H1 (cell line): ENCODE measurements around the gene RALGAPA1. TPM values are rescaled to one million over a fixed set of nuclear protein-coding genes. Genes with fewer than 3 reads are reported as not detected.

Experiments
- CTCF ChIA-PET: fragments of 300-600 bp; sonication (Branson Sonifier 250); formaldehyde crosslinking; loops from one replicate; lab custom pipeline; 2021; ENCODE audit not compliant: partially characterized antibody; lab: Charles Lee
- POLR2A ChIA-PET: fragments of 300-600 bp; sonication (Branson Sonifier 250); formaldehyde crosslinking; loops from one replicate; lab custom pipeline; 2021; ENCODE audit warnings: inconsistent platforms; ENCODE audit not compliant: partially characterized antibody; lab: Charles Lee
- DNase-seq, 2 experiments: peaks; one replicate each; pipeline versions ENCODE4 v3.0.0 to v3.0.0-alpha.2; 2010 to 2022; ENCODE audit warnings: low spot score in 2 of 2, low read depth in 1 of 2, mixed read lengths in 1 of 2
- FAIRE-seq: peaks from 2 replicates; lab custom pipeline; 2011; peaks lifted over from hg19 to GRCh38; lab: Jason Lieb, UNC
- H2AFZ ChIP-seq: 2 replicates; pipeline ENCODE4 v1.8.1; 2012; ENCODE audit warnings: low read length, inconsistent platforms
- H2AK5ac ChIP-seq: 2 replicates; pipeline ENCODE4 v1.6.1; 2013; ENCODE audit warnings: low read depth, low read length
- H2BK120ac ChIP-seq: replicated peaks from 2 replicates; pipeline ENCODE3; 2013; ENCODE audit warnings: low read depth, low read length, inconsistent platforms
- H2BK12ac ChIP-seq: 2 replicates; pipeline ENCODE4 v1.6.1; 2013; ENCODE audit warnings: low read depth, low read length
- H2BK15ac ChIP-seq: 2 replicates; pipeline ENCODE4 v1.6.1; 2013; ENCODE audit warnings: low read length
- H2BK20ac ChIP-seq: 2 replicates; pipeline ENCODE4 v1.6.1; 2013; ENCODE audit warnings: low read length
- H2BK5ac ChIP-seq: 2 replicates; pipeline ENCODE4 v1.6.1; 2013; ENCODE audit warnings: low read depth, low read length
- H3K14ac ChIP-seq: 2 replicates; pipeline ENCODE4 v1.6.1; 2013; ENCODE audit warnings: inconsistent platforms; ENCODE audit not compliant: insufficient read length
- H3K18ac ChIP-seq: 2 replicates; pipeline ENCODE4 v1.6.1; 2013; ENCODE audit warnings: low read length; ENCODE audit errors: extremely low read depth
- H3K23ac ChIP-seq: 2 replicates; pipeline ENCODE4 v1.6.1; 2013; ENCODE audit warnings: inconsistent platforms; ENCODE audit not compliant: insufficient read length
- H3K23me2 ChIP-seq: 2 replicates; pipeline ENCODE4 v1.6.1; 2013; ENCODE audit warnings: low read depth, low read length
- H3K27ac ChIP-seq: 2 replicates; pipeline ENCODE4 v1.6.1; 2011; ENCODE audit warnings: low read depth, low read length, inconsistent platforms
- H3K27me3 ChIP-seq, 4 experiments: replicated peaks in 1 of 4; 1 replicate in 1 of 4; 2 replicates in 3 of 4; pipeline versions ENCODE4 v1.6.1 to v1.8.1; 2011 to 2013; ENCODE audit warnings: low read length in 3 of 4, mild to moderate bottlenecking in 3 of 4, inconsistent platforms in 2 of 4, mixed read lengths in 2 of 4, moderate library complexity in 1 of 4; ENCODE audit not compliant: control insufficient read depth in 3 of 4, insufficient read depth in 3 of 4; ENCODE audit errors: extremely low read depth in 1 of 4
- H3K36me3 ChIP-seq, 4 experiments: 2 replicates each; pipeline versions ENCODE4 v1.6.1 to v1.8.1; 2011 to 2013; ENCODE audit warnings: mild to moderate bottlenecking in 4 of 4, low read length in 3 of 4, moderate library complexity in 2 of 4, control low read depth in 1 of 4, inconsistent platforms in 1 of 4; ENCODE audit not compliant: insufficient read depth in 4 of 4, control insufficient read depth in 2 of 4
- H3K4ac ChIP-seq: replicated peaks from 2 replicates; pipeline ENCODE3; 2013; ENCODE audit warnings: low read length, low read depth, mixed read lengths, inconsistent platforms; ENCODE audit not compliant: insufficient read length
- H3K4me1 ChIP-seq, 4 experiments: replicated peaks in 1 of 4; 1 replicate in 1 of 4; 2 replicates in 3 of 4; pipeline versions ENCODE4 v1.6.1 to v1.8.1; 2011 to 2013; ENCODE audit warnings: low read length in 3 of 4, inconsistent platforms in 2 of 4, mixed read lengths in 1 of 4; ENCODE audit not compliant: insufficient read depth in 4 of 4, control insufficient read depth in 3 of 4
- H3K4me2 ChIP-seq, 2 experiments: 2 replicates each; pipeline versions ENCODE4 v1.6.1 to v1.8.1; 2011 to 2013; ENCODE audit warnings: low read depth in 2 of 2, low read length in 2 of 2, control low read depth in 1 of 2, inconsistent platforms in 1 of 2, mild to moderate bottlenecking in 1 of 2; ENCODE audit not compliant: insufficient read depth in 1 of 2
- H3K4me3 ChIP-seq, 4 experiments: fragments of 200-600, 300-600 bp in 1 of 4; sonication (generic), shearing (Covaris generic), sonication (Bioruptor Twin) in 1 of 4; 2 replicates each; pipeline versions ENCODE4 v1.5.1 to v1.8.1; 2011 to 2016; ENCODE audit warnings: low read length in 4 of 4, low read depth in 3 of 4, control low read depth in 2 of 4, inconsistent platforms in 2 of 4, mild to moderate bottlenecking in 2 of 4, mixed read lengths in 1 of 4, moderate library complexity in 1 of 4; ENCODE audit not compliant: insufficient read depth in 2 of 4; ENCODE audit errors: extremely low read depth in 1 of 4
- H3K56ac ChIP-seq: replicated peaks from 2 replicates; pipeline ENCODE3; 2013; ENCODE audit warnings: low read depth, mild to moderate bottlenecking, mixed read lengths, low read length, inconsistent platforms; ENCODE audit not compliant: insufficient read length
- H3K79me1 ChIP-seq: 2 replicates; pipeline ENCODE4 v1.6.1; 2013; ENCODE audit warnings: low read depth, low read length, control low read depth
- H3K79me2 ChIP-seq, 2 experiments: 2 replicates each; pipeline versions ENCODE4 v1.6.1 to v1.8.1; 2012 to 2013; ENCODE audit warnings: low read length in 2 of 2, mild to moderate bottlenecking in 2 of 2, inconsistent platforms in 1 of 2; ENCODE audit not compliant: insufficient read depth in 2 of 2, control insufficient read depth in 1 of 2
- H3K9ac ChIP-seq, 4 experiments: replicated peaks in 1 of 4; 1 replicate in 1 of 4; 2 replicates in 3 of 4; pipeline versions ENCODE4 v1.6.1 to v1.8.1; 2011 to 2013; ENCODE audit warnings: low read depth in 3 of 4, low read length in 3 of 4, control low read depth in 2 of 4, mild to moderate bottlenecking in 2 of 4, moderate library complexity in 2 of 4, inconsistent platforms in 1 of 4; ENCODE audit errors: extremely low read depth in 1 of 4
- H3K9me3 ChIP-seq, 2 experiments: 2 replicates each; pipeline versions ENCODE4 v1.6.1 to v1.8.1; 2012 to 2013; ENCODE audit warnings: mild to moderate bottlenecking in 2 of 2, moderate library complexity in 2 of 2, control low read depth in 1 of 2, inconsistent platforms in 1 of 2, low read depth in 1 of 2, low read length in 1 of 2, mixed read lengths in 1 of 2; ENCODE audit not compliant: insufficient read depth in 2 of 2
- H4K20me1 ChIP-seq, 2 experiments: replicated peaks in 1 of 2; 2 replicates each; pipeline versions ENCODE3 to v1.8.1; 2011 to 2013; ENCODE audit warnings: inconsistent platforms in 2 of 2, low read length in 2 of 2, mild to moderate bottlenecking in 1 of 2; ENCODE audit not compliant: insufficient read depth in 2 of 2, control insufficient read depth in 1 of 2
- H4K5ac ChIP-seq: 2 replicates; pipeline ENCODE4 v1.6.1; 2013; ENCODE audit warnings: low read length, low read depth, mixed read lengths, inconsistent platforms; ENCODE audit not compliant: insufficient read length
- H4K8ac ChIP-seq: 2 replicates; pipeline ENCODE4 v1.8.0; 2013; ENCODE audit warnings: mild to moderate bottlenecking, moderate library complexity, low read length, inconsistent platforms; ENCODE audit not compliant: insufficient read depth; ENCODE audit errors: extremely low read depth
- H4K91ac ChIP-seq: replicated peaks from 2 replicates; pipeline ENCODE3; 2013; ENCODE audit warnings: low read length, mixed read lengths, inconsistent platforms; ENCODE audit not compliant: insufficient read length
- CBX8 ChIP-seq: fragments of 300-800, 300-1000 bp; sonication (generic); IDR thresholded peaks from 2 replicates; pipeline ENCODE4 v1.7.1; 2016; ENCODE audit warnings: low read depth, low read length, borderline replicate concordance
- CREB1 ChIP-seq: IDR thresholded peaks from 2 replicates; pipeline ENCODE4 v1.6.1; 2012; ENCODE audit warnings: inconsistent platforms
- POLR2AphosphoS5 ChIP-seq: IDR thresholded peaks from 2 replicates; pipeline ENCODE4 v1.6.1; 2011; ENCODE audit warnings: low read depth, low read length
- RBBP5 ChIP-seq: IDR thresholded peaks from 2 replicates; pipeline ENCODE4 v1.7.1; 2012; ENCODE audit warnings: low read depth, mild to moderate bottlenecking, inconsistent platforms, low read length, moderate library complexity, borderline replicate concordance
- RFX5 ChIP-seq: IDR thresholded peaks from 2 replicates; pipeline ENCODE4 v1.6.1; 2011; ENCODE audit warnings: low read depth, low read length, improper control_type of control experiment, borderline replicate concordance
- SP1 ChIP-seq: IDR thresholded peaks from 2 replicates; pipeline ENCODE4 v1.6.1; 2011; ENCODE audit warnings: low read depth, low read length
- TCF12 ChIP-seq: IDR thresholded peaks from 2 replicates; pipeline ENCODE4 v1.6.1; 2011; ENCODE audit warnings: low read depth, mild to moderate bottlenecking, low read length
- TEAD4 ChIP-seq: IDR thresholded peaks from 2 replicates; pipeline ENCODE4 v1.6.1; 2012; ENCODE audit warnings: low read depth, low read length, inconsistent platforms, mixed read lengths
- polyA plus RNA-seq, 7 experiments: library from polyadenylated mRNA; depleted of rRNA in 3 of 7; stranded (reverse) in 5 of 7; unstranded in 2 of 7; fragments of >200 nt in 5 of 7; fragments of 200-250 nt in 2 of 7; gene quantifications; 1 replicate in 5 of 7; 2 replicates in 1 of 7; 4 replicates in 1 of 7; pipeline versions ENCODE4 v1.2.1 to v1.2.3, GENCODE V29; 2011 to 2013; ENCODE audit warnings: missing spikeins in 2 of 7, mixed read lengths in 2 of 7
- total RNA-seq: library from RNA; stranded (reverse); fragmentation: NEBNext Ultra II Directional; extraction: Animal tissue kit (Norgen Biotek cat#: 25700); gene quantifications from 2 replicates; pipeline ENCODE4 v1.2.1, GENCODE V29; 2021

Gene RALGAPA1
- total and polyA plus RNA-seq, 2 of the 8 experiments (the other 6 are each of a cell fraction or from before 2014, with no cell fraction given): 4.2 to 26.7 TPM

DNA sequence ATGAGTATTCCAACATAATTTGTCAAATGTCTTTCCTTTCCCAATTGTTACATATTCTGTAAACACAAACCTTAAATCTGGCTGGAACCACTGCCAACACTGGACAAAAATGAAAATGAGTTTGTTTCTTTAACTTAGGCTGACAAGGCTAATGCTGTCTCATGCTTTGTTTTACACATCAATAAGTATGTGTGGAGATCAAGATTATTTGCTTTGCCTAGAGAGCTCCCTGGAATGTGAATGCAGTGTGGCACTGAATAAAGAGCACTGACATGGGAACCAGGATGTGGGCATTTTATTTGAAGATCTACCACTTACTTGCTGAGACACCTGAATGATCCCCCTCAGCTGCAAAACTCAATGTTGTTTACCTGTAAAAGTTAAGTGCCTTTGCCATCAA lies 61.7 kb downstream of the RALGAPA1 start:
- Histone ChIP-seq H3K36me3 (no peaks in the 10 kb centered on the region), H2BK12ac (no peak overlapping the region), H3K14ac (no peak overlapping the region), H2BK20ac (no peak overlapping the region), H4K8ac (no peak overlapping the region), H4K5ac (no peak overlapping the region), H3K79me1 (no peaks in the 10 kb centered on the region), H3K79me2 (no peaks in the 10 kb centered on the region), H3K18ac (no peak overlapping the region), H2AFZ (no peak overlapping the region), H4K91ac (no peak overlapping the region), H3K56ac (no peak overlapping the region), H3K23ac (no peak overlapping the region), H3K9me3 (no peaks in the 10 kb centered on the region), H2BK5ac (no peak overlapping the region), H3K4me3 (no peak overlapping the region), H2BK15ac (no peak overlapping the region), H4K20me1 (peaks cover 0 to 2% of the 10 kb centered on the region in 2 experiments), H3K4me1 (no peaks in the 10 kb centered on the region), H3K4ac (no peak overlapping the region), H3K27ac (no peak overlapping the region), H2AK5ac (no peak overlapping the region)
- ChIA-PET POLR2A (no interaction called here), CTCF (interaction anchor here (0.9 kb wide), 1 partner anchor 70 kb away, joined by 3 read pairs; no protein-coding TSS in a partner anchor)
- FAIRE-seq: no peak
- no peak for DNase-seq
- no peak for TF ChIP-seq TCF12
- peak; percentile 30; the same call in 1 of the 2 replicates for TF ChIP-seq TEAD4
- TF ChIP-seq CBX8: no peak
- no peak for TF ChIP-seq RFX5
- TF ChIP-seq RBBP5: no peak
- TF ChIP-seq CREB1: no peak
- TF ChIP-seq SP1: no peak
- TF ChIP-seq POLR2AphosphoS5: no peak
- TF ChIP-seq, all 59 proteins: peak for 1
- Histone ChIP-seq H3K9ac (no peak overlapping the region), H3K27me3 (no peaks in the 10 kb centered on the region), H2BK120ac (no peak overlapping the region), H3K4me2 (no peak overlapping the region), H3K23me2 (no peaks in the 10 kb centered on the region)
